H1 (cell line): Measurements from ENCODE around the gene PKN1. TPM values are rescaled to one million over a fixed set of nuclear protein-coding genes. Genes with fewer than 3 reads are reported as not detected.

Experiments
- CBX5 ChIP-seq: fragments of 300-800, 300-1000 bp; sonication (generic); IDR thresholded peaks from 2 replicates; pipeline ENCODE4 v1.7.1; 2016; ENCODE audit warnings: antibody characterized with exemption, low read length, low read depth
- CHD2 ChIP-seq: IDR thresholded peaks from 2 replicates; pipeline ENCODE4 v1.6.1; 2012; ENCODE audit warnings: low read length, improper control_type of control experiment
- HDAC6 ChIP-seq: IDR thresholded peaks from one replicate; pipeline ENCODE4 v1.7.1; 2012; ENCODE audit warnings: low read depth, mild to moderate bottlenecking, inconsistent platforms, low read length, moderate library complexity
- NANOG ChIP-seq: IDR thresholded peaks from 2 replicates; pipeline ENCODE4 v1.6.1; 2011; ENCODE audit warnings: low read length, low read depth, mild to moderate bottlenecking, inconsistent platforms; ENCODE audit not compliant: insufficient read depth, poor library complexity, severe bottlenecking
- RFX5 ChIP-seq: IDR thresholded peaks from 2 replicates; pipeline ENCODE4 v1.6.1; 2011; ENCODE audit warnings: low read depth, low read length, improper control_type of control experiment, borderline replicate concordance
- TEAD4 ChIP-seq: IDR thresholded peaks from 2 replicates; pipeline ENCODE4 v1.6.1; 2012; ENCODE audit warnings: low read depth, low read length, inconsistent platforms, mixed read lengths
- polyA plus RNA-seq, 7 experiments: library from polyadenylated mRNA; depleted of rRNA in 3 of 7; stranded (reverse) in 5 of 7; unstranded in 2 of 7; fragments of >200 nt in 5 of 7; fragments of 200-250 nt in 2 of 7; gene quantifications; 1 replicate in 5 of 7; 2 replicates in 1 of 7; 4 replicates in 1 of 7; pipeline versions ENCODE4 v1.2.1 to v1.2.3, GENCODE V29; 2011 to 2013; ENCODE audit warnings: missing spikeins in 2 of 7, mixed read lengths in 2 of 7
- total RNA-seq: library from RNA; stranded (reverse); fragmentation: NEBNext Ultra II Directional; extraction: Animal tissue kit (Norgen Biotek cat#: 25700); gene quantifications from 2 replicates; pipeline ENCODE4 v1.2.1, GENCODE V29; 2021

Gene PKN1
- total and polyA plus RNA-seq, 2 of the 8 experiments (the other 6 are each of a cell fraction or from before 2014, with no cell fraction given): 65.2 to 162 TPM

DNA sequence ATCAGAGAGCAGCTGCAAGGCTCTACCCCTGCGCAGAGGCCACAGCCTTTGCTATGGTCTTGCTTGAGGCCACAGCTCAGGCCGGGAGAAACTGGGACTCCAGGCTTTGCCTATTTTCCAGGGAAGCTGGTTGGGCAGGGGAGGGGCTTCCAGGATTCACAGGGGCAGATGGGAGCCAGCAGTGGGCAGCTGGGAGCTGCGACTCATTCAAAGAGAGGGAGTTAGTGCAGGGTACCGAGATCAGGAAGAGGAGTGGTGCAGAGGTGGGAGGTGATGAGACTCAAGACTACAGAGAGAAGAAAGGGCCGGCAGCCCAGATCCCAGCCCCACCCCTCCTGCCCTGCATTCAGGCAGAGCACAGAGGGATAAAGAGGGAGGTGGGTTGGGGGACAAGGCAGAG lies 39.8 kb upstream of the PKN1 start (continued):
- no peak for TF ChIP-seq RFX5
- TF ChIP-seq NANOG: no peak
- no peak for TF ChIP-seq TEAD4
- TF ChIP-seq CHD2: no peak
- TF ChIP-seq HDAC6: no peak
- no peak for TF ChIP-seq CBX5
